Left ventricle myocardium inferior (tissue), 1 donor: ENCODE data around the gene KIFC3. TPM values are rescaled to one million over a fixed set of nuclear protein-coding genes. Genes with fewer than 3 reads are reported as not detected.
"Not testable (repeated sequence)": the region's sequence is repeated elsewhere in the genome, so short reads cannot be mapped to it uniquely, and the experiment has no call there.

Experiments used
- DNase-seq: peaks from one replicate; pipeline ENCODE4 v3.0.0-alpha.2; 2020
- H3K27ac ChIP-seq: fragments of 200-600 bp; replicated peaks from 2 replicates; pipeline ENCODE4 v1.8.0; 2021
- H3K27me3 ChIP-seq: fragments of 200-600 bp; 2 replicates; pipeline ENCODE4 v1.8.0; 2021; ENCODE audit warnings: low read depth
- H3K36me3 ChIP-seq: fragments of 200-600 bp; 2 replicates; pipeline ENCODE4 v1.8.0; 2021
- H3K4me1 ChIP-seq: fragments of 200-600 bp; 2 replicates; pipeline ENCODE4 v1.8.0; 2021
- H3K4me3 ChIP-seq: fragments of 200-600 bp; 2 replicates; pipeline ENCODE4 v1.8.0; 2021; ENCODE audit warnings: mild to moderate bottlenecking, moderate library complexity
- H3K9me3 ChIP-seq: fragments of 200-600 bp; replicated peaks from 2 replicates; pipeline ENCODE4 v1.8.0; 2021
- CTCF ChIP-seq: fragments of 200-600 bp; IDR thresholded peaks from 2 replicates; pipeline ENCODE4 v1.8.0; 2021; ENCODE audit warnings: antibody characterized with exemption, mild to moderate bottlenecking, borderline replicate concordance
- intact Hi-C: fragments of 100-400 bp; cut with micrococcal nuclease; formaldehyde crosslinking; loops from one replicate; pipeline ENCODE4 v1.11.0; 2022
- total RNA-seq: library from RNA; stranded (reverse); fragmentation: NEBNext Ultra II Directional; extraction: Animal tissue kit (Norgen Biotek cat#: 25700); gene quantifications from one replicate; pipeline ENCODE4 v1.2.1, GENCODE V29; 2021
- donor health status: DM: no; HTN: yes; CAD: no; lungs with severe emphysema.

KIFC3 gene
- total RNA-seq, 1 donor from 2014 or later, result 63.5 TPM

- intact Hi-C loops, result no loop called here
- DNase-seq, result no peak
- Histone ChIP-seq H3K4me1 (peaks cover 25% of the 10 kb centered on the region), H3K4me3 (no peak overlapping the region), H3K27ac (no peak overlapping the region), H3K36me3 (peaks cover 46% of the 10 kb centered on the region), H3K9me3 (no peaks in the 10 kb centered on the region), H3K27me3 (no peaks in the 10 kb centered on the region)
- TF ChIP-seq CTCF, result no peak
These were observed 19.2 kb downstream of the KIFC3 start for GRCh38 chr16:57783116-57783515.

GRCh38 chr16:57782607-57783055, 19.7 kb downstream of the KIFC3 start:
- H3K9me3 ChIP-seq, H3K27me3 ChIP-seq, DNase-seq, intact Hi-C loops, H3K4me3 ChIP-seq, H3K27ac ChIP-seq: not testable (repeated sequence)
- Histone ChIP-seq H3K4me1 (peaks cover 20% of the 10 kb centered on the region), H3K36me3 (peaks cover 51% of the 10 kb centered on the region)

- no peak overlapping the region for H3K27ac ChIP-seq
- H3K4me1 ChIP-seq, result peaks cover 13% of the 10 kb centered on the region
- intact Hi-C loops, result no loop called here
- peaks cover 55% of the 10 kb centered on the region for H3K36me3 ChIP-seq
- no peak overlapping the region for H3K4me3 ChIP-seq
- DNase-seq, result no peak
- no peak for TF ChIP-seq CTCF
- no peaks in the 10 kb centered on the region for H3K9me3 ChIP-seq
- no peaks in the 10 kb centered on the region for H3K27me3 ChIP-seq
These were observed 20.3 kb downstream of the KIFC3 start for GRCh38 chr16:57781741-57782606.

GRCh38 chr16:57781349-57781740, 20.9 kb downstream of the KIFC3 start:
- no peak for TF ChIP-seq CTCF
- no peak overlapping the region for H3K4me3 ChIP-seq
- H3K9me3 ChIP-seq, result no peaks in the 10 kb centered on the region
- no peaks in the 10 kb centered on the region for H3K27me3 ChIP-seq
- no peak for DNase-seq
- H3K27ac ChIP-seq, result no peak overlapping the region
- peaks cover 57% of the 10 kb centered on the region for H3K36me3 ChIP-seq
- intact Hi-C loops, result no loop called here
- peaks cover 7% of the 10 kb centered on the region for H3K4me1 ChIP-seq

- intact Hi-C loops, H3K4me3 ChIP-seq, DNase-seq: not testable (repeated sequence)
These were observed 22.5 kb downstream of the KIFC3 start for GRCh38 chr16:57779836-57780235.

GRCh38 chr16:57778658-57779057, 23.6 kb downstream of the KIFC3 start:
- peaks cover 8% of the 10 kb centered on the region for H3K4me1 ChIP-seq
- no peaks in the 10 kb centered on the region for H3K27me3 ChIP-seq
- no peak overlapping the region for H3K27ac ChIP-seq
- peaks cover 53% of the 10 kb centered on the region for H3K36me3 ChIP-seq
- H3K4me3 ChIP-seq, result no peak overlapping the region
- intact Hi-C loops, result no loop called here
- DNase-seq, result no peak
- no peak for TF ChIP-seq CTCF
- H3K9me3 ChIP-seq, result no peaks in the 10 kb centered on the region

More at GRCh38 chr16:57779836-57780235, 22.5 kb downstream of the KIFC3 start:
- H3K36me3 ChIP-seq, result peaks cover 65% of the 10 kb centered on the region
- H3K27me3 ChIP-seq, H3K9me3 ChIP-seq, H3K27ac ChIP-seq, H3K4me1 ChIP-seq: not testable (repeated sequence)
